Measurements from ENCODE around the gene EYS.

Gene EYS

GRCh38 chr6:64415926-64416325 is 1291.1 kb downstream of the EYS start:
- no peaks in the 10 kb centered on the region for H3F3A ChIP-seq (ENCODE audit: control insufficient read depth, insufficient read depth)
- H3K4me2 ChIP-seq (ENCODE audit: low read length), result no peak overlapping the region
- no peaks in the 10 kb centered on the region for H3K4me1 ChIP-seq (ENCODE audit: control insufficient read depth, low read length)
- H3K79me2 ChIP-seq (ENCODE audit: control insufficient read depth, low read length), result no peaks in the 10 kb centered on the region
- TF ChIP-seq CTCF (IDR thresholded peaks at IDR 0.05; ENCODE audit: low read depth, low read length, poor library complexity, severe bottlenecking) (no peak), EZH2phosphoT487 (IDR thresholded peaks at IDR 0.05; ENCODE audit: borderline replicate concordance, low read length) (no peak)
- no peak overlapping the region for H3K4me3 ChIP-seq (ENCODE audit: low read length)
- no peaks in the 10 kb centered on the region for H3K27me3 ChIP-seq (ENCODE audit: control insufficient read depth, low read length)
- no peaks in the 10 kb centered on the region for H3K36me3 ChIP-seq (ENCODE audit: control insufficient read depth, low read length)
- H3K9me3 ChIP-seq (ENCODE audit: control insufficient read depth, insufficient read depth, low read length), result no peaks in the 10 kb centered on the region
- no peaks in the 10 kb centered on the region for H4K20me1 ChIP-seq (ENCODE audit: control insufficient read depth, insufficient read depth, low read depth, low read length)
- H3K27ac ChIP-seq (ENCODE audit: low read depth, low read length), result no peak overlapping the region
- no peaks in the 10 kb centered on the region for H3K9me2 ChIP-seq (replicated peaks; ENCODE audit: control insufficient read depth, low read length)

GRCh38 chr6:64411226-64411625 is 1295.8 kb downstream of the EYS start:
- TF ChIP-seq CTCF (IDR thresholded peaks at IDR 0.05; ENCODE audit: low read depth, low read length, poor library complexity, severe bottlenecking) (no peak), EZH2phosphoT487 (IDR thresholded peaks at IDR 0.05; ENCODE audit: borderline replicate concordance, low read length) (no peak)
- H3K27me3 ChIP-seq (ENCODE audit: control insufficient read depth, low read length), result no peaks in the 10 kb centered on the region

GRCh38 chr6:64409948-64410347 is 1297.1 kb downstream of the EYS start:
- no peaks in the 10 kb centered on the region for H4K20me1 ChIP-seq (ENCODE audit: control insufficient read depth, insufficient read depth, low read depth, low read length)
- no peaks in the 10 kb centered on the region for H3K9me2 ChIP-seq (replicated peaks; ENCODE audit: control insufficient read depth, low read length)
- no peaks in the 10 kb centered on the region for H3K4me1 ChIP-seq (ENCODE audit: control insufficient read depth, low read length)

More at GRCh38 chr6:64411226-64411625, 1295.8 kb downstream of the EYS start:
- Histone ChIP-seq H3K4me2 (ENCODE audit: low read length) (no peak overlapping the region), H3K9me3 (ENCODE audit: control insufficient read depth, insufficient read depth, low read length) (no peaks in the 10 kb centered on the region), H3K36me3 (ENCODE audit: control insufficient read depth, low read length) (no peaks in the 10 kb centered on the region), H3K27ac (ENCODE audit: low read depth, low read length) (no peak overlapping the region), H4K20me1 (ENCODE audit: control insufficient read depth, insufficient read depth, low read depth, low read length) (no peaks in the 10 kb centered on the region), H3F3A (ENCODE audit: control insufficient read depth, insufficient read depth) (no peaks in the 10 kb centered on the region), H3K79me2 (ENCODE audit: control insufficient read depth, low read length) (no peaks in the 10 kb centered on the region), H3K9me2 (replicated peaks; ENCODE audit: control insufficient read depth, low read length) (no peaks in the 10 kb centered on the region), H3K4me3 (ENCODE audit: low read length) (no peak overlapping the region), H3K4me1 (ENCODE audit: control insufficient read depth, low read length) (no peaks in the 10 kb centered on the region)

More at GRCh38 chr6:64409948-64410347, 1297.1 kb downstream of the EYS start:
- Histone ChIP-seq H3K4me2 (ENCODE audit: low read length) (no peak overlapping the region), H3K9me3 (ENCODE audit: control insufficient read depth, insufficient read depth, low read length) (no peaks in the 10 kb centered on the region), H3F3A (ENCODE audit: control insufficient read depth, insufficient read depth) (no peaks in the 10 kb centered on the region), H3K79me2 (ENCODE audit: control insufficient read depth, low read length) (no peaks in the 10 kb centered on the region), H3K27me3 (ENCODE audit: control insufficient read depth, low read length) (no peaks in the 10 kb centered on the region), H3K27ac (ENCODE audit: low read depth, low read length) (no peak overlapping the region), H3K36me3 (ENCODE audit: control insufficient read depth, low read length) (no peaks in the 10 kb centered on the region), H3K4me3 (ENCODE audit: low read length) (no peak overlapping the region)
- TF ChIP-seq CTCF (IDR thresholded peaks at IDR 0.05; ENCODE audit: low read depth, low read length, poor library complexity, severe bottlenecking) (no peak), EZH2phosphoT487 (IDR thresholded peaks at IDR 0.05; ENCODE audit: borderline replicate concordance, low read length) (no peak)
